ENCODE results near the gene ANXA11. TPM values are rescaled to one million over a fixed set of nuclear protein-coding genes. Genes with fewer than 3 reads are reported as not detected.

ANXA11 gene
- total RNA-seq, 1 donor from 2014 or later: 122 TPM

GRCh38 chr10:80187465-80188409 is 17.6 kb downstream of the ANXA11 start:
- peaks cover 11% of the 10 kb centered on the region for H3K36me3 Mint-ChIP-seq
- TF ChIP-seq, protein P1, sequence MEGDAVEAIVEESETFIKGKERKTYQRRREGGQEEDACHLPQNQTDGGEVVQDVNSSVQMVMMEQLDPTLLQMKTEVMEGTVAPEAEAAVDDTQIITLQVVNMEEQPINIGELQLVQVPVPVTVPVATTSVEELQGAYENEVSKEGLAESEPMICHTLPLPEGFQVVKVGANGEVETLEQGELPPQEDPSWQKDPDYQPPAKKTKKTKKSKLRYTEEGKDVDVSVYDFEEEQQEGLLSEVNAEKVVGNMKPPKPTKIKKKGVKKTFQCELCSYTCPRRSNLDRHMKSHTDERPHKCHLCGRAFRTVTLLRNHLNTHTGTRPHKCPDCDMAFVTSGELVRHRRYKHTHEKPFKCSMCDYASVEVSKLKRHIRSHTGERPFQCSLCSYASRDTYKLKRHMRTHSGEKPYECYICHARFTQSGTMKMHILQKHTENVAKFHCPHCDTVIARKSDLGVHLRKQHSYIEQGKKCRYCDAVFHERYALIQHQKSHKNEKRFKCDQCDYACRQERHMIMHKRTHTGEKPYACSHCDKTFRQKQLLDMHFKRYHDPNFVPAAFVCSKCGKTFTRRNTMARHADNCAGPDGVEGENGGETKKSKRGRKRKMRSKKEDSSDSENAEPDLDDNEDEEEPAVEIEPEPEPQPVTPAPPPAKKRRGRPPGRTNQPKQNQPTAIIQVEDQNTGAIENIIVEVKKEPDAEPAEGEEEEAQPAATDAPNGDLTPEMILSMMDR (conservative IDR thresholded peaks at IDR 0.05): no peak
- no peaks in the 10 kb centered on the region for H3K9me3 Mint-ChIP-seq
- no peaks in the 10 kb centered on the region for H3K27me3 Mint-ChIP-seq
- no peak for DNase-seq (ENCODE audit: extremely low spot score, unreplicated experiment)
- peaks cover 17% of the 10 kb centered on the region for H3K4me1 Mint-ChIP-seq (ENCODE audit: unreplicated experiment)
- peak overlapping the region; percentile 5 for H3K4me3 Mint-ChIP-seq
- H3K27ac Mint-ChIP-seq: peak overlapping the region; percentile 82

DNA sequence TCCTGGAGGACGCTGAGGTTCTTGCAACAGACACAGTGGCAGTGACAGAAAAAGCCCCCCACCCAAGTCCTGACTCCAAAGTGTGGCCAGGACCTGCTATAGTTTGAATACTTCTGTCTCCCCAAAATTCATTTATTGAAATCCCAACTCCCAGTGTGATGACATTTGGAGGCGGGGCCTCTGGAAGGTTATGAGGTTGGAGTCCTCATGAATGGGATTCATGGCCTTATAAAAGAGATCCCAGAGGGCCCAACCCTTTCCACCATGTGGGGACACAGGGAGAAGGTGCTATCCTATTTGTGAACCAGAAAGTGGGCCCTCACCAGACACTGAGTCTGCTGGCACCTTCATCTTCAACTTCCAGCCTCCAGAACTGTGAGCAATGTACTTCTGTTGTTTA is 18.3 kb downstream of the ANXA11 start:
- Mint-ChIP-seq H3K4me3 (no peak overlapping the region), H3K4me1 (ENCODE audit: unreplicated experiment) (peaks cover 17% of the 10 kb centered on the region), H3K9me3 (no peaks in the 10 kb centered on the region), H3K27me3 (no peaks in the 10 kb centered on the region), H3K27ac (peak overlapping the region; percentile 82), H3K36me3 (peaks cover 5% of the 10 kb centered on the region)
- TF ChIP-seq, protein P1 (conservative IDR thresholded peaks at IDR 0.05): no peak
- DNase-seq (ENCODE audit: extremely low spot score, unreplicated experiment): no peak

- Mint-ChIP-seq H3K36me3 (peaks cover 3% of the 10 kb centered on the region), H3K27me3 (no peaks in the 10 kb centered on the region), H3K9me3 (no peaks in the 10 kb centered on the region), H3K4me3 (no peak overlapping the region), H3K27ac (peak overlapping the region; percentile 46), H3K4me1 (ENCODE audit: unreplicated experiment) (peaks cover 17% of the 10 kb centered on the region)
- no peak for DNase-seq (ENCODE audit: extremely low spot score, unreplicated experiment)
- TF ChIP-seq, protein P1 (conservative IDR thresholded peaks at IDR 0.05): no peak
Observed at GRCh38 chr10:80186364-80187012, 18.8 kb downstream of the ANXA11 start.

- Mint-ChIP-seq H3K4me3 (no peak overlapping the region), H3K27ac (peak overlapping the region; percentile 46), H3K9me3 (no peaks in the 10 kb centered on the region), H3K4me1 (ENCODE audit: unreplicated experiment) (peaks cover 17% of the 10 kb centered on the region), H3K36me3 (peaks cover 3% of the 10 kb centered on the region), H3K27me3 (no peaks in the 10 kb centered on the region)
- no peak for DNase-seq (ENCODE audit: extremely low spot score, unreplicated experiment)
- TF ChIP-seq, protein P1 (conservative IDR thresholded peaks at IDR 0.05): no peak
Observed at GRCh38 chr10:80185578-80186299, 19.6 kb downstream of the ANXA11 start.

DNA sequence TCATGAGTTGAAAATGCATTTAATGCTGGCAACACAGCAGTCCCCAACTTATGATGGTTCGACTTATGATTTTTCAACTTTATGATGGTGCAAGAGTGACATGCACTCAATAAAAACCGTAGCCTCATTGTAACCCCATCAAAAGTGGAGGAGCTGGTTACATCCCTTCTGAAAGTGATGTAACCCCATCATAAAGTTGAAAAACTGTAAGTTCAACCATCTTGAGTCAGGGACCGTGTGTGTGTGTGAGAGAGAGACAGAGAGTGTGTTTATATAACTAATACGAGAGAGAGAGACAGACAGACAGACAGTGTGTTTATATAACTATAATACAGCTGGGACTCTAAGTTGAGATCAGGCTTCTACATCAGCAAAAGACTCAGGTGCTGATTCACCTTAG is 21.0 kb downstream of the ANXA11 start:
- no peaks in the 10 kb centered on the region for H3K9me3 Mint-ChIP-seq
- peaks cover 3% of the 10 kb centered on the region for H3K36me3 Mint-ChIP-seq
- peaks cover 12% of the 10 kb centered on the region for H3K4me1 Mint-ChIP-seq (ENCODE audit: unreplicated experiment)
- DNase-seq (ENCODE audit: extremely low spot score, unreplicated experiment): no peak
- no peaks in the 10 kb centered on the region for H3K27me3 Mint-ChIP-seq
- no peak overlapping the region for H3K27ac Mint-ChIP-seq
- H3K4me3 Mint-ChIP-seq: no peak overlapping the region
- TF ChIP-seq, protein P1 (conservative IDR thresholded peaks at IDR 0.05): no peak
